Neutrophil (primary cell): Measurements from ENCODE around the gene COL11A2.

Experiments used
- H3K27ac ChIP-seq: fragments of 200-600 bp; sonication (generic); 2 replicates; pipeline ENCODE4 v1.5.1; 2016; ENCODE audit warnings: mild to moderate bottlenecking, moderate library complexity
- H3K27me3 ChIP-seq: fragments of 200-600 bp; sonication (generic); 2 replicates; pipeline ENCODE4 v1.6.0; 2016; ENCODE audit warnings: mild to moderate bottlenecking
- H3K36me3 ChIP-seq: fragments of 200-600 bp; sonication (generic); 2 replicates; pipeline ENCODE4 v1.5.1; 2017
- H3K4me1 ChIP-seq, 2 experiments: fragments of 200-600 bp in 1 of 2; sonication (generic) in 1 of 2; 1 replicate in 1 of 2; 2 replicates in 1 of 2; pipeline versions ENCODE4 v1.5.1 to v1.6.1; 2013 to 2016; ENCODE audit warnings: low read depth in 1 of 2, low read length in 1 of 2, mild to moderate bottlenecking in 1 of 2, moderate library complexity in 1 of 2; ENCODE audit not compliant: control insufficient read depth in 1 of 2, insufficient read depth in 1 of 2
- H3K4me3 ChIP-seq, 2 experiments: fragments of 200-600 bp in 1 of 2; sonication (generic) in 1 of 2; 1 replicate in 1 of 2; 2 replicates in 1 of 2; pipeline ENCODE4 v1.5.1; 2013 to 2016; ENCODE audit warnings: low read depth in 1 of 2, low read length in 1 of 2, mild to moderate bottlenecking in 1 of 2, moderate library complexity in 1 of 2
- H3K9me3 ChIP-seq: fragments of 200-600 bp; sonication (generic); 2 replicates; pipeline ENCODE4 v1.5.1; 2016
- TF ChIP-seq, protein P1 (sequence below): fragments of 200-600 bp; sonication (generic); IDR thresholded peaks from 2 replicates; pipeline ENCODE4 v1.5.1; 2016; ENCODE audit warnings: antibody characterized with exemption

Gene COL11A2

DNA sequence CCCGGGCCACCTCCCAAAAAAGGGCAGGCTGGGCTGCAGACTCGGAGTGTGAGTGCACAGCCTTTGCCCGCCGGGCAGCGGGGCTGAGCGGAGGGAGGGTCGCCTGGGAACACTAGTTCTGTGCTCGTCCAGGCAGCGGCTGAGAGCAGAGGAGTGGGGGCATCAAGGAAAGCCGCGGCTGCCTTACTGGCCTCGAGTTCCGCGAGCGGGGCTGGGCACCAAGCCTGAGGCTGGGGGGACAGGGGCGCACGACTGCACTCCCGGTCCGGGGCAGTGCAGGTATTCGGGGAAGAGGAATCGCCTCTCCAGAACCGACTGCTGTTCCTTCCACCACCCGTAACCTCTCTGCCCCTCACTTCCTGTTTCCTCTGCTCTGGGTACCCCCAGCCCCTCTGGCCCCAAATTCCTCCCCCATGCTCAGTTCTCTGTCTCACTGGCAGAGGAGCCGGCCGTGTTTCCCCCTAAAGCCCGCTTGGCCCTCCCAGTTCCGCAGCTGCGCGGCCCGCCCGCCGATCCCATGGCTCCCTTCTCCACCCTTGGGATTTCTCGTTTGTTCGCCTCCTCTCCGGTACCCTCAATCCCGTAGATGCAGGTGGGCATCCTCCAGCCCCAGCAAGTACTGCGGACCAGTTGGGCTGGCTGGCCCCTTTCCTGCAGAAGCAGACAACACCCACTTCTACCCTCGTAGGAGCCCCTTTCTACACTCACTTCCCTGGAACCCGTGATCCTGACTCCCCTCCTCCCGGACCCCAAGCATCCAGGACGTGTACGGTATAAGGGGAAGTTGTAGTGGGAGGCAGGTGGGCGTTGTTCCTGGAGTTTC lies 21.1 kb upstream of the COL11A2 start:
- TF ChIP-seq, protein P1, sequence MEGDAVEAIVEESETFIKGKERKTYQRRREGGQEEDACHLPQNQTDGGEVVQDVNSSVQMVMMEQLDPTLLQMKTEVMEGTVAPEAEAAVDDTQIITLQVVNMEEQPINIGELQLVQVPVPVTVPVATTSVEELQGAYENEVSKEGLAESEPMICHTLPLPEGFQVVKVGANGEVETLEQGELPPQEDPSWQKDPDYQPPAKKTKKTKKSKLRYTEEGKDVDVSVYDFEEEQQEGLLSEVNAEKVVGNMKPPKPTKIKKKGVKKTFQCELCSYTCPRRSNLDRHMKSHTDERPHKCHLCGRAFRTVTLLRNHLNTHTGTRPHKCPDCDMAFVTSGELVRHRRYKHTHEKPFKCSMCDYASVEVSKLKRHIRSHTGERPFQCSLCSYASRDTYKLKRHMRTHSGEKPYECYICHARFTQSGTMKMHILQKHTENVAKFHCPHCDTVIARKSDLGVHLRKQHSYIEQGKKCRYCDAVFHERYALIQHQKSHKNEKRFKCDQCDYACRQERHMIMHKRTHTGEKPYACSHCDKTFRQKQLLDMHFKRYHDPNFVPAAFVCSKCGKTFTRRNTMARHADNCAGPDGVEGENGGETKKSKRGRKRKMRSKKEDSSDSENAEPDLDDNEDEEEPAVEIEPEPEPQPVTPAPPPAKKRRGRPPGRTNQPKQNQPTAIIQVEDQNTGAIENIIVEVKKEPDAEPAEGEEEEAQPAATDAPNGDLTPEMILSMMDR: no peak
- H3K27me3 ChIP-seq: peaks cover 47% of the 10 kb centered on the region
- peaks cover 9% of the 10 kb centered on the region for H3K36me3 ChIP-seq
- no peak overlapping the region for H3K27ac ChIP-seq
- H3K4me3 ChIP-seq: no peak overlapping the region
- H3K9me3 ChIP-seq: no peaks in the 10 kb centered on the region
- H3K4me1 ChIP-seq: peaks cover 16 to 19% of the 10 kb centered on the region in 2 experiments

DNA sequence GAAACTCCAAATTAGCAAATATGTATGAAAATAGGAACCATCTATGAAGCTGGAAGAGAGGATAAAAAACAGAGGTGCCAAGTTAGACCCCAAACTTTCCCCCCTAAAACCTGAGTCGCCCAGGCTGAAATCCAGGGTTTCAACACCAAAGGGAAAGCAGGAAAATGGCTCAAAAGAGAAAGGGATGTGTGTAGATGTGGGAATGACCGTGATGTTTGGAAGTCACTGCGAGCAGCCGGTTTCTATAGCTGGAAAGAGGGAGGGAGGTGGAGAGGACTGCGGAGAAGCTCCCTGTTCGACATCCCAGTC lies 20.5 kb upstream of the COL11A2 start:
- H3K36me3 ChIP-seq: peaks cover 9% of the 10 kb centered on the region
- no peak overlapping the region for H3K27ac ChIP-seq
- no peaks in the 10 kb centered on the region for H3K9me3 ChIP-seq
- TF ChIP-seq, protein P1: no peak
- H3K4me3 ChIP-seq: no peak overlapping the region
- H3K27me3 ChIP-seq: peaks cover 47% of the 10 kb centered on the region
- H3K4me1 ChIP-seq: peaks cover 18 to 22% of the 10 kb centered on the region in 2 experiments

DNA sequence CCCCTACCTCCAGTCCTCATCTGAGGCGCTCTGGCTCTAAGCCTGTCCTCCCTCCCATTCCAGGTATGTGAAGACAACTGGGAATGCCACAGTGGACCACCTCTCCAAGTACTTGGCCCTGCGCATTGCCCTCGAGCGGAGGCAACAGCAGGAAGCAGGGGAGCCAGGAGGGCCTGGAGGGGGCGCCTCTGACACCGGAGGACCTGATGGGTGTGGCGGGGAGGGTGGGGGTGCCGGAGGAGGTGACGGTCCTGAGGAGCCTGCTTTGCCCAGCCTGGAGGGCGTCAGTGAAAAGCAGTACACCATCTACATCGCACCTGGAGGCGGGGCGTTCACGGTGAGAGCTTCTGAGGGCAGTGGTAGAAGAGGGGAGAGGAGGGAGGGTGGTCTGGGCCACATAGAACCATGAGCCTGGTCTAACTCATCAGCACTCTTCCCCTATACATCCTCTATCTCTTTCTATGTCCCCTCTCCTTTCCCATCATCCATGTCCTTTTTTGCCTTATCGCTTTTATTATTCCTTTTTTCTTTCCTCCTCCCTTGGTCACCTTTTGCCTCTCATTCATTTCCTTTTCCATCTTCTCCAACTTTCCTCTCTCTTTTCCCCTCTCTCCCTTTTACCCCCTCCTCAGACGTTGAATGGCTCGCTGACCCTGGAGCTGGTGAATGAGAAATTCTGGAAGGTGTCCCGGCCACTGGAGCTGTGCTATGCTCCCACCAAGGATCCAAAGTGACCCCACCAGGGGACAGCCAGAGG lies 19.6 kb upstream of the COL11A2 start:
- no peaks in the 10 kb centered on the region for H3K9me3 ChIP-seq
- no peak overlapping the region for H3K4me3 ChIP-seq
- peaks cover 23 to 28% of the 10 kb centered on the region in 2 experiments for H3K4me1 ChIP-seq
- peaks cover 9% of the 10 kb centered on the region for H3K36me3 ChIP-seq
- TF ChIP-seq, protein P1: no peak
- H3K27me3 ChIP-seq: peaks cover 57% of the 10 kb centered on the region
- no peak overlapping the region for H3K27ac ChIP-seq

DNA sequence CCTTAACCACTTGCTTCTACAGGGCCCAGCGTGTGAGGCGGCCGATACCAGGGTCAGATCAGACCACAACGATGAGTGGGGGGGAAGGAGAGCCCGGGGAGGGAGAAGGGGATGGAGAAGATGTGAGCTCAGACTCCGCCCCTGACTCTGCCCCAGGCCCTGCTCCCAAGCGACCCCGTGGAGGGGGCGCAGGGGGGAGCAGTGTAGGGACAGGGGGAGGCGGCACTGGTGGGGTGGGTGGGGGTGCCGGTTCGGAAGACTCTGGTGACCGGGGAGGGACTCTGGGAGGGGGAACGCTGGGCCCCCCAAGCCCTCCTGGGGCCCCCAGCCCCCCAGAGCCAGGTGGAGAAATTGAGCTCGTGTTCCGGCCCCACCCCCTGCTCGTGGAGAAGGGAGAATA lies 18.9 kb upstream of the COL11A2 start:
- peaks cover 58% of the 10 kb centered on the region for H3K27me3 ChIP-seq
- no peaks in the 10 kb centered on the region for H3K9me3 ChIP-seq
- H3K4me1 ChIP-seq: peaks cover 23 to 28% of the 10 kb centered on the region in 2 experiments
- H3K4me3 ChIP-seq: no peak overlapping the region
- TF ChIP-seq, protein P1: no peak
- H3K27ac ChIP-seq: no peak overlapping the region
- peaks cover 9% of the 10 kb centered on the region for H3K36me3 ChIP-seq

DNA sequence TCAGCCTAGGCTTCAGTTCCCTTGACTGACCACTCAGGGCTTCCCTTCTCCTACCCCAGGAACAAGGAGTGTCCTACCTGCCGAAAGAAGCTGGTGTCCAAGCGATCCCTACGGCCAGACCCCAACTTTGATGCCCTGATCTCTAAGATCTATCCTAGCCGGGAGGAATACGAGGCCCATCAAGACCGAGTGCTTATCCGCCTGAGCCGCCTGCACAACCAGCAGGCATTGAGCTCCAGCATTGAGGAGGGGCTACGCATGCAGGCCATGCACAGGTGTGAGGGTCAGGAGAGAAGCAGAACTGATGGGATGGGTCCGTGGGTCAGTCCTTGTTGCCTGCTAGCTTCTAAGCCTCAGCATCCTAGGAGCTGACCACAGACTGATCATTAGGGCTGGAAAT lies 17.6 kb upstream of the COL11A2 start:
- H3K4me1 ChIP-seq: peaks cover 29 to 34% of the 10 kb centered on the region in 2 experiments
- TF ChIP-seq, protein P1: no peak

More for the DNA sequence above, 17.6 kb upstream of the COL11A2 start:
- Histone ChIP-seq H3K27ac (no peak overlapping the region), H3K27me3 (peaks cover 50% of the 10 kb centered on the region), H3K9me3 (no peaks in the 10 kb centered on the region), H3K4me3 (no peak overlapping the region), H3K36me3 (peaks cover 9% of the 10 kb centered on the region)
